SU-DHL-6 (cell line): ENCODE measurements around the gene SOSTDC1.

Experiments used
- CTCF ChIP-seq: fragments of 200-600 bp; sonication (generic); IDR thresholded peaks from one replicate; pipeline ENCODE4 v1.5.1; 2017; ENCODE audit warnings: antibody characterized with exemption, mild to moderate bottlenecking, low read length, moderate library complexity; ENCODE audit not compliant: insufficient read depth, poor library complexity, severe bottlenecking
- EZH2phosphoT487 ChIP-seq: fragments of 200-600 bp; sonication (generic), shearing (Covaris generic); conservative IDR thresholded peaks from 2 replicates; pipeline ENCODE4 v1.6.1; 2018; ENCODE audit warnings: mild to moderate bottlenecking, antibody characterized with exemption, low read length, moderate library complexity, mixed read lengths

DNA sequence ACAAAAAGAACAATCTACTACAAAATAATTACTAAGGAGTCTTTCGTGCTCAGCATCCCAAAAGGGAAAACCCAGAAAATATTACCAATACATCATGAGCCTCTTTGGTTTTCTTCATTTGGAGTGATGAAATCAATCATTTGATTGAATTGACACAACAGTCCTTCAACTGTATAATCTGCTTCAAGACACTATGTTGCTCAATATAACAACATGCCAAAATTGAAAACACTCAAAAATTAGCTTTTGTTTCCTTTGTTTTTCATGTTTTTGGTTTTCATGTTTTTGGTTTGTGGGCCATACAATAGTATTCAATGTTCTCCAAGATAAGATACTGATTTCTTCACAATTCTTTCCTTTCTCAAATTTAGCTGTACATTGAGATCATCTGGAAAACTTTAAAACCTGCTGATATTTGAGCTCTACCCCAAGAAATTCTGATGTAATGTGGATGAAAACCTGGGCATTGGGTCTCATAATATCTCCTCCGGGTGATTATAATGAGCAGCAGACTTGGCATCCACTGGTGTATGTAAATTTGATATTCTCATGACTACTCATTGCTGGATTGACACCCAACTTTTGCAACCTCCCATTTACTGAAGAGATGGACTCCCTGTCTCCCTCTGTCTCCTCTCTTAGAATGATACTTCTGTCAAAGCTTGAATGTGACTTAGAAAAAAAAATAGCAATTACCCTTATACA, 4.6 kb downstream of the SOSTDC1 start:
- TF ChIP-seq CTCF (no peak), EZH2phosphoT487 (no peak)
